Natural killer cell (primary cell): Measurements from ENCODE around the gene PTPRM. TPM values are rescaled to one million over a fixed set of nuclear protein-coding genes. Genes with fewer than 3 reads are reported as not detected.
"Not testable (repeated sequence)": the region's sequence is repeated elsewhere in the genome, so short reads cannot be mapped to it uniquely, and the experiment has no call there.

ENCODE experiments used
- ATAC-seq, 3 donors: fragments of 150-1000 bp in 2 of 3; fragments of 200-7000 bp in 1 of 3; cut with Tn5 transposase; 1 replicate in 1 of 3; 2 replicates in 2 of 3; pipeline ENCODE4 v1.10.0; 2021; ENCODE audit warnings: mild to moderate bottlenecking in 2 of 3, moderate library complexity in 2 of 3
- DNase-seq, 2 donors: peaks; one replicate each; pipeline versions ENCODE4 v3.0.0 to v3.0.0-alpha.2; 2013 to 2021; ENCODE audit warnings: mixed read lengths in 1 of 2
- H3K27ac ChIP-seq: one replicate; pipeline ENCODE4 v1.5.1; 2013; ENCODE audit warnings: mild to moderate bottlenecking, low read length
- H3K27me3 ChIP-seq: one replicate; pipeline ENCODE4 v1.6.1; 2013; ENCODE audit warnings: low read length; ENCODE audit not compliant: control insufficient read depth, insufficient read depth
- H3K36me3 ChIP-seq: one replicate; pipeline ENCODE4 v1.6.1; 2013; ENCODE audit warnings: low read length; ENCODE audit not compliant: control insufficient read depth, insufficient read depth
- H3K4me1 ChIP-seq: one replicate; pipeline ENCODE4 v1.6.1; 2013; ENCODE audit warnings: low read length; ENCODE audit not compliant: control insufficient read depth, insufficient read depth
- H3K4me3 ChIP-seq: one replicate; pipeline ENCODE4 v1.5.1; 2013; ENCODE audit warnings: low read length
- H3K9me3 ChIP-seq: one replicate; pipeline ENCODE4 v1.6.1; 2013; ENCODE audit warnings: low read length; ENCODE audit not compliant: control insufficient read depth, insufficient read depth
- H3K27ac Mint-ChIP-seq, 2 donors: one replicate each; pipeline ENCODE4 v1.8.0; 2022; ENCODE audit warnings: mild to moderate bottlenecking in 2 of 2, mixed read lengths in 2 of 2, moderate library complexity in 1 of 2
- H3K27me3 Mint-ChIP-seq, 2 donors: one replicate each; pipeline ENCODE4 v1.8.0; 2022; ENCODE audit warnings: low read depth in 2 of 2, mixed read lengths in 2 of 2
- H3K36me3 Mint-ChIP-seq: one replicate; pipeline ENCODE4 v1.8.0; 2022; ENCODE audit warnings: mixed read lengths
- H3K4me1 Mint-ChIP-seq, 2 donors: one replicate each; pipeline ENCODE4 v1.8.0; 2022; ENCODE audit warnings: mixed read lengths in 2 of 2
- H3K4me3 Mint-ChIP-seq: one replicate; pipeline ENCODE4 v1.8.0; 2022; ENCODE audit warnings: mild to moderate bottlenecking, moderate library complexity, mixed read lengths
- H3K9me3 Mint-ChIP-seq, 2 donors: one replicate each; pipeline ENCODE4 v1.8.0; 2022; ENCODE audit warnings: mixed read lengths in 2 of 2
- WGBS: methylation state at CpG from one replicate; pipeline ENCODE4 v1.1.7; 2013; ENCODE audit warnings: missing lambda C conversion rate; ENCODE audit not compliant: insufficient coverage; 5-methylcytosine and 5-hydroxymethylcytosine counted together
- intact Hi-C: fragments of 100-400 bp; cut with micrococcal nuclease; formaldehyde crosslinking; loops from one replicate; pipeline ENCODE4 v1.14.2; 2022
- total RNA-seq, 4 donors: library from RNA; stranded (reverse); fragments of 120-200 nt in 1 of 4; gene quantifications; one replicate each; pipeline versions ENCODE4 v1.2.3 to v1.2.4, GENCODE V29; 2013 to 2022
- TF ChIP-seq, protein P1 (sequence below): fragments of 200-600 bp; IDR thresholded peaks from one replicate; pipeline ENCODE4 v1.8.0; 2022; ENCODE audit warnings: antibody characterized with exemption

PTPRM gene
- total RNA-seq, 3 donors from 2014 or later (not counting 1 experiment from before 2014, with no cell fraction given): 5.0 to 13.2 (median 12.1) TPM

DNA sequence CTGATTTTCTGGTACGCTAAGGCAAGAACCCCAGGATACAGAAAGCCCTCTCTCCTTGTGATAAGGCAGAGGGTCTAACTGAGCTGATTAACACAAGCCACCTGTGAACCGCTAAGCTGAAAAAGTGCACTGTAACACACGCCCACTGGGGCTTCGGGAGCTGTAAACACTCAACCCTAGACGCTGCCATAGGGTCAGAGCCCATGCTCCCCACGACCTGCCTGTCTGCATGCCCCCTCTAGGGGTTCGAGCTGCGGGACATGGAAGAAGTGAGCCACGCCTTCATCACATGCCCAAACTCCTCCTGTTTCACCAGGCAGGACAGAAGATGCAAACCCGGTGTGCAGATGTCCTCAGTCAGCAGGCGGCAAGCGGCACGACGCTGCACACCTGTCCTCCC lies 868.3 kb downstream of the PTPRM start:
- Histone ChIP-seq H3K9me3 (peaks cover 6% of the 10 kb centered on the region), H3K27me3 (no peaks in the 10 kb centered on the region), H3K4me3 (no peak overlapping the region), H3K4me1 (no peaks in the 10 kb centered on the region), H3K27ac (no peak overlapping the region), H3K36me3 (no peaks in the 10 kb centered on the region)
- DNase-seq: no peak
- intact Hi-C loops: no loop called here
- ATAC-seq: no peak
- Mint-ChIP-seq H3K4me3 (no peak overlapping the region), H3K36me3 (no peaks in the 10 kb centered on the region), H3K27ac (no peak overlapping the region), H3K9me3 (no peaks in the 10 kb centered on the region), H3K4me1 (no peaks in the 10 kb centered on the region), H3K27me3 (no peaks in the 10 kb centered on the region)
- TF ChIP-seq, protein P1, sequence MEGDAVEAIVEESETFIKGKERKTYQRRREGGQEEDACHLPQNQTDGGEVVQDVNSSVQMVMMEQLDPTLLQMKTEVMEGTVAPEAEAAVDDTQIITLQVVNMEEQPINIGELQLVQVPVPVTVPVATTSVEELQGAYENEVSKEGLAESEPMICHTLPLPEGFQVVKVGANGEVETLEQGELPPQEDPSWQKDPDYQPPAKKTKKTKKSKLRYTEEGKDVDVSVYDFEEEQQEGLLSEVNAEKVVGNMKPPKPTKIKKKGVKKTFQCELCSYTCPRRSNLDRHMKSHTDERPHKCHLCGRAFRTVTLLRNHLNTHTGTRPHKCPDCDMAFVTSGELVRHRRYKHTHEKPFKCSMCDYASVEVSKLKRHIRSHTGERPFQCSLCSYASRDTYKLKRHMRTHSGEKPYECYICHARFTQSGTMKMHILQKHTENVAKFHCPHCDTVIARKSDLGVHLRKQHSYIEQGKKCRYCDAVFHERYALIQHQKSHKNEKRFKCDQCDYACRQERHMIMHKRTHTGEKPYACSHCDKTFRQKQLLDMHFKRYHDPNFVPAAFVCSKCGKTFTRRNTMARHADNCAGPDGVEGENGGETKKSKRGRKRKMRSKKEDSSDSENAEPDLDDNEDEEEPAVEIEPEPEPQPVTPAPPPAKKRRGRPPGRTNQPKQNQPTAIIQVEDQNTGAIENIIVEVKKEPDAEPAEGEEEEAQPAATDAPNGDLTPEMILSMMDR: no peak
- 74% methylated on average over 14 of the region's 14 CpGs for WGBS

DNA sequence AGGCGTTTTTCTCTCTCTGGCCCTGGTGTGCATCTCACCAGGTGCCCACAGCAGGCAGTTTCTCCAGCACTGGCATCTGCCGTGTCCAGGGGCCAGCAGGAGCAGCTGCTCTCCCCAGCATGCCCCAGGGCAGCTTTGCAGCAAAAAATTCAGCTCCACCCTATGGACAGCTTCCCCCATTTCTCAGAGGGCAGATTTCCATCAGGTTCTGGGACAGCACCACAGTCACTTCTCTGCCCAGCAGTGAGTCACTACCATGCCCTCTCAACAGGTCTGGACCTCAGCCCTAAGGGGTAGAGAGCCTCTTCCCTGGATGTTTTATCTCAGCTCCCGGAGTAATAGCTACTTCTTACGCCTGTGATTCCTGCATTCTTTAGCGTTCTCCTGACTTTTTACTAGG lies 871.9 kb downstream of the PTPRM start:
- Mint-ChIP-seq H3K9me3 (no peaks in the 10 kb centered on the region), H3K4me1 (no peaks in the 10 kb centered on the region), H3K4me3 (no peak overlapping the region), H3K27ac (no peak overlapping the region), H3K27me3 (no peaks in the 10 kb centered on the region), H3K36me3 (no peaks in the 10 kb centered on the region)
- 86% methylated on average over 5 of the region's 5 CpGs for WGBS
- Histone ChIP-seq H3K27ac (no peak overlapping the region), H3K4me1 (no peaks in the 10 kb centered on the region), H3K36me3 (no peaks in the 10 kb centered on the region), H3K4me3 (no peak overlapping the region), H3K9me3 (peaks cover 6% of the 10 kb centered on the region), H3K27me3 (no peaks in the 10 kb centered on the region)
- TF ChIP-seq, protein P1: no peak
- ATAC-seq (no peak), DNase-seq (no peak)
- intact Hi-C loops: no loop called here

DNA sequence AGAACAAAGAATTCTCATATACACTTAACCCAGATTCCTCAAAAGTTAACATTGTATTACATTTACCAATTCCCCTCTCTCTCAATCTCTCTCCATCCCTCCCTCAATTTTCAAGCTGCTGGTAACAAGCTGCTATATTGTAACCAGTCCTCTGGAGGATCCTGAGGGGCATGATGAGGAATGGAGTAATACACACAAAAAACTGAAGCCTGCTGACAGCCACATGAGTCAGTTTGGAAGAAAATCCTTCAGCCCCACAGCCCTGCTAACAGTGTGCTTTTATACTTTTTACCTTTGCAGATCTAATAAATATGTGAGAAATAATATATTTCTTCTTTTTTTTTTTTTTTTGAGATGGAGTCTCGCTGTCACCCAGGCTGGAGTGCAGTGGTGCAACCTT lies 876.4 kb downstream of the PTPRM start:
- TF ChIP-seq, protein P1: no peak
- no peaks in the 10 kb centered on the region for H3K36me3 ChIP-seq
- intact Hi-C loops: no loop called here
- Mint-ChIP-seq H3K27me3 (peaks cover 0 to 4% of the 10 kb centered on the region in 2 donors), H3K4me3 (no peak overlapping the region), H3K9me3 (peaks cover 0 to 2% of the 10 kb centered on the region in 2 donors), H3K4me1 (no peaks in the 10 kb centered on the region), H3K27ac (no peak overlapping the region), H3K36me3 (no peaks in the 10 kb centered on the region)
- H3K27me3 ChIP-seq: no peaks in the 10 kb centered on the region
- H3K9me3 ChIP-seq: peaks cover 6% of the 10 kb centered on the region
- H3K4me1 ChIP-seq: no peaks in the 10 kb centered on the region
- no peak overlapping the region for H3K27ac ChIP-seq
- ATAC-seq: no peak
- no peak for DNase-seq
- 85% methylated on average over 1 of the region's 1 CpG for WGBS
- H3K4me3 ChIP-seq: no peak overlapping the region

DNA sequence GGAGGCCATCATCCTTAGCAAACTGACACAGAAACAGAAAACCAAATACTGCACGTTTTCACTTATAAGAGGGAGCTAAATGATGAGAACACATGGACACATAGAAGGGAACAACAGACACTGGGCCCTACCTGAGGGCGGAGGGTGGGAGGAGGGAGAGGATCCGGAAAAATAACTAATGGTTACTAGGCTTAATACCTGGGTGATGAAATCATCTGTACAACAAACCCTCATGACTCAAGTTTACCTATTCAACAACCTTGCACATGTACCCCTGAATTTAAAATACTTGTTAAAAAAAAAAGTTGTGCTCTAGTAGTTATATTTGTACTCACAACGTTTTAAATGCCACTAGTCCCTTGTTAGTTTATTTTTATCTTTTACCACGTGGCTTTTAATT lies 879.8 kb downstream of the PTPRM start:
- WGBS: 100% methylated on average over 2 of the region's 5 CpGs
- H3K9me3 Mint-ChIP-seq, H3K27ac Mint-ChIP-seq, H3K27ac ChIP-seq, H3K4me3 Mint-ChIP-seq, H3K27me3 Mint-ChIP-seq, H3K36me3 ChIP-seq, H3K36me3 Mint-ChIP-seq, intact Hi-C loops, H3K4me1 Mint-ChIP-seq, ATAC-seq, H3K4me1 ChIP-seq, H3K4me3 ChIP-seq, DNase-seq, H3K9me3 ChIP-seq, H3K27me3 ChIP-seq: not testable (repeated sequence)
